ENCODE measurements around the gene KMT5C. TPM values are rescaled to one million over a fixed set of nuclear protein-coding genes. Genes with fewer than 3 reads are reported as not detected.

The KMT5C gene
- total and polyA plus RNA-seq, 2 experiments from 2014 or later: 2.7 to 8.1 TPM

DNA sequence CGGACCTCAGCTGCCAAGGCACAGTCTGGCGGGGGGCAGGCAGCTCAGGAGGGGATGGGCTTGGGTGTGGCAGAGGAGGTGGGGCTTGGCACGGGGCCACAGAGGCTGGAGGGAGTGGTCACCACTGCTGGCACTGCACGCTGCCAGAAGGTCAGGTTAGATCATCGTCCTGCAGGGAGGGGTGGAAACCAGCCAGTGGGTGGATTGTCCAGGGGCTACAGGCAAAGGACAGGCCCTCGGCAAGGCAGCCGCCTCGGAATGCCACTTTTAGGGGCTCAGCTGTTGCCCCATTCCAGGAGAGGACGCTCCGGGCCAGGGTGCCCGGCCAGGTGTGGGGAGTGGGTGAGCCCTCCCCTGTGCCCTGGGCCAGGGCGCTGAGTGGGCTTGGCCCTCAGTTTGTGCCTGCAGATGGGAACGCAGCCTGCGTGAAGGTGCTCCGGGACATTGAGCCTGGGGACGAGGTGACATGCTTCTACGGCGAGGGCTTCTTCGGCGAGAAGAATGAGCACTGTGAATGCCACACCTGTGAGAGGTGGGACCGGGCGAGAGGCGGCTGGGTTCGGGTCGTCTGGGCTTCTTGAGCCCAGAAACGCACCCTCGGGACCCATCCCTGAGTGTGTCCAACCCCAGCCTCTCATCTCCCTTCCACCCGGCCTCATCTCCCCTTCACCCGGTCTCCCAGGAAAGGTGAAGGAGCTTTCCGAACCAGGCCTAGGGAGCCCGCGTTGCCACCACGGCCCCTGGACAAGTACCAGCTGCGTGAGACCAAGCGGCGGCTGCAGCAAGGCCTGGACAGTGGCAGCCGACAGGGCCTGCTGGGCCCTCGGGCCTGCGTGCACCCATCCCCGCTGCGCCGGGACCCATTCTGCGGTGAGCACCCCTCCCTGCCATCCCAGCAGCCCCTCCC lies 6.4 kb downstream of the KMT5C start:
- WGBS, 2 experiments (ENCODE audit: low coverage in 1 of 2, low lambda C conversion rate in 2 of 2, missing lambda C conversion rate in 2 of 2): 86 to 88% methylated on average over 28 to 42 of the region's 43 CpGs
- no peaks in the 10 kb centered on the region for H3K27me3 ChIP-seq (replicated peaks; ENCODE audit: insufficient read depth)
- H3K9me2 ChIP-seq (ENCODE audit: insufficient read depth): no peaks in the 10 kb centered on the region
- no peaks in the 10 kb centered on the region for H4K20me1 ChIP-seq (ENCODE audit: insufficient read depth)
- H3K4me3 ChIP-seq: no peak overlapping the region
- TF ChIP-seq EZH2 (IDR thresholded peaks at IDR 0.05; ENCODE audit: insufficient read depth, poor library complexity, severe bottlenecking) (no peak), EZH2phosphoT487 (IDR thresholded peaks at IDR 0.05; ENCODE audit: insufficient read depth, low read depth) (no peak)
- H2AFZ ChIP-seq: no peak overlapping the region
- H3F3A ChIP-seq (ENCODE audit: insufficient read depth): no peaks in the 10 kb centered on the region
- DNase-seq: peak; percentile 34
- no peaks in the 10 kb centered on the region for H3K36me3 ChIP-seq (ENCODE audit: low read depth)
- H3K4me2 ChIP-seq (ENCODE audit: unreplicated experiment): no peak overlapping the region
- no peak overlapping the region for H3K27ac ChIP-seq
- H3K9ac ChIP-seq: no peak overlapping the region
- in situ Hi-C loops (cut with MboI): no loop called here
- H3K79me2 ChIP-seq (ENCODE audit: insufficient read depth): no peaks in the 10 kb centered on the region
- no peaks in the 10 kb centered on the region for H3K4me1 ChIP-seq (ENCODE audit: insufficient read depth)
- no peaks in the 10 kb centered on the region for H3K9me3 ChIP-seq (ENCODE audit: low read depth)

DNA sequence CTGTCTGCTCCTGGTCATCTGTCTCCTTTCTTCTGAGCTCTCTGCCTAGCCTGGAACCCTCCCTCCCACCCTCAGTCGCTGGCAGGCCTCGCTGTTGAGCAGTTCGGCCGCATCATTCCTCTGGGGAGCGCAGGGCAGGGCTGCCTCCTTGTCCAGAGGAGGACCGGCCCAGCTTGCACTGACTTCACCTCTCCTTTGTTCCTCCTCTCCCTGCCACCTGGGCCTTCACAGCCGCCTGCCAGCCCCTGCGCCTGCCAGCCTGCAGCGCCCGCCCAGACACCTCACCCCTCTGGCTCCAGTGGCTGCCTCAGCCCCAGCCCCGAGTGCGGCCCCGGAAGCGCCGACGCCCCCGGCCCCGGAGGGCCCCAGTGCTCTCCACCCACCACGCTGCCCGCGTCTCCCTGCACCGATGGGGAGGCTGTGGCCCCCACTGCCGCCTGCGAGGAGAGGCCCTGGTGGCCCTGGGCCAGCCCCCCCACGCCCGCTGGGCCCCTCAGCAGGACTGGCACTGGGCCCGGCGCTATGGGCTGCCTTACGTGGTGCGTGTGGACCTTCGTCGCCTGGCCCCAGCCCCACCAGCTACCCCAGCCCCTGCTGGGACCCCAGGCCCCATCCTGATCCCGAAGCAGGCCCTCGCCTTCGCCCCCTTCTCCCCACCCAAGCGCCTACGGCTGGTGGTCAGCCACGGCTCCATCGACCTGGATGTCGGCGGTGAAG lies 7.2 kb downstream of the KMT5C start:
- 91 to 94% methylated on average over 25 to 39 of the region's 41 CpGs for WGBS, 2 experiments (ENCODE audit: low coverage in 1 of 2, low lambda C conversion rate in 2 of 2, missing lambda C conversion rate in 2 of 2)
- Histone ChIP-seq H3K4me2 (ENCODE audit: unreplicated experiment) (no peak overlapping the region), H3K9ac (no peak overlapping the region), H2AFZ (no peak overlapping the region), H3K79me2 (ENCODE audit: insufficient read depth) (no peaks in the 10 kb centered on the region), H3K27me3 (replicated peaks; ENCODE audit: insufficient read depth) (peaks cover 4% of the 10 kb centered on the region), H3K9me2 (ENCODE audit: insufficient read depth) (no peaks in the 10 kb centered on the region), H3K27ac (no peak overlapping the region), H3F3A (ENCODE audit: insufficient read depth) (no peaks in the 10 kb centered on the region), H4K20me1 (ENCODE audit: insufficient read depth) (no peaks in the 10 kb centered on the region), H3K4me3 (no peak overlapping the region), H3K4me1 (ENCODE audit: insufficient read depth) (no peaks in the 10 kb centered on the region), H3K36me3 (ENCODE audit: low read depth) (no peaks in the 10 kb centered on the region), H3K9me3 (ENCODE audit: low read depth) (no peaks in the 10 kb centered on the region)
- no peak for DNase-seq
- TF ChIP-seq EZH2 (IDR thresholded peaks at IDR 0.05; ENCODE audit: insufficient read depth, poor library complexity, severe bottlenecking) (no peak), EZH2phosphoT487 (IDR thresholded peaks at IDR 0.05; ENCODE audit: insufficient read depth, low read depth) (no peak)
- in situ Hi-C loops (cut with MboI): no loop called here

DNA sequence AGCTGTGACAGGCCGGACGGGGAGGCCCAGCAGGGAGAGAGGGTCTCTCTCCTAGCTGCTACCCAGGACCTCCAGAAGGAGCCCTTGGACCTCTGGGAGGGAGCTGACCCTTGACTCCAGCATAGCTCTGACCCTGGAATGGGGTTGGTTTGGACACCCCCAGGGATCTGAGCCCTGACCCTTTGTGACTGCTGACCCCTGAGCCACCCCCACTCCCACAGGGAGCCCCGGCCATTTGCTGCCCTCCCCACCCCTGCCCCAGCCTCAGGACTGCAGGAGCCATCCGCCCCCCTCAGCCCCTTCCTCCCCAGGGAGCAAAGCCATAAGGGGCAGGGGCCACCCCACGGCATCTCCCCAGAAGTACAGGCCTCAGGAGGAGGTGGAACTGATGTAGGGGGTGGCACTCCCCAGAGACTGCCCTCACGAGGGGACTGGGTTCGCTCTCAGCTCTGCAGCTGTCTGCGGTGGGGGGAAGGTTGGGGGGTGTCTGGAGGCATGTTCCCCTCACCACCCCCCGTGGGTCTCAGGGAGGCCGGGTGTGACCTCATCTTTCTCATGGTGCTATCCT lies 7.8 kb downstream of the KMT5C start:
- Histone ChIP-seq H3K4me1 (ENCODE audit: insufficient read depth) (no peaks in the 10 kb centered on the region), H3K9ac (no peak overlapping the region), H2AFZ (no peak overlapping the region), H3K27ac (no peak overlapping the region), H3K9me2 (ENCODE audit: insufficient read depth) (no peaks in the 10 kb centered on the region), H3F3A (ENCODE audit: insufficient read depth) (no peaks in the 10 kb centered on the region), H3K9me3 (ENCODE audit: low read depth) (no peaks in the 10 kb centered on the region), H3K27me3 (replicated peaks; ENCODE audit: insufficient read depth) (peaks cover 10% of the 10 kb centered on the region), H3K79me2 (ENCODE audit: insufficient read depth) (no peaks in the 10 kb centered on the region), H3K4me3 (no peak overlapping the region), H3K4me2 (ENCODE audit: unreplicated experiment) (no peak overlapping the region), H4K20me1 (ENCODE audit: insufficient read depth) (no peaks in the 10 kb centered on the region), H3K36me3 (ENCODE audit: low read depth) (no peaks in the 10 kb centered on the region)
- WGBS, 2 experiments (ENCODE audit: low coverage in 1 of 2, low lambda C conversion rate in 2 of 2, missing lambda C conversion rate in 2 of 2): 75 to 78% methylated on average over 7 to 10 of the region's 10 CpGs
- no peak for DNase-seq
- TF ChIP-seq EZH2 (IDR thresholded peaks at IDR 0.05; ENCODE audit: insufficient read depth, poor library complexity, severe bottlenecking) (no peak), EZH2phosphoT487 (IDR thresholded peaks at IDR 0.05; ENCODE audit: insufficient read depth, low read depth) (no peak)
- in situ Hi-C loops (cut with MboI): no loop called here

DNA sequence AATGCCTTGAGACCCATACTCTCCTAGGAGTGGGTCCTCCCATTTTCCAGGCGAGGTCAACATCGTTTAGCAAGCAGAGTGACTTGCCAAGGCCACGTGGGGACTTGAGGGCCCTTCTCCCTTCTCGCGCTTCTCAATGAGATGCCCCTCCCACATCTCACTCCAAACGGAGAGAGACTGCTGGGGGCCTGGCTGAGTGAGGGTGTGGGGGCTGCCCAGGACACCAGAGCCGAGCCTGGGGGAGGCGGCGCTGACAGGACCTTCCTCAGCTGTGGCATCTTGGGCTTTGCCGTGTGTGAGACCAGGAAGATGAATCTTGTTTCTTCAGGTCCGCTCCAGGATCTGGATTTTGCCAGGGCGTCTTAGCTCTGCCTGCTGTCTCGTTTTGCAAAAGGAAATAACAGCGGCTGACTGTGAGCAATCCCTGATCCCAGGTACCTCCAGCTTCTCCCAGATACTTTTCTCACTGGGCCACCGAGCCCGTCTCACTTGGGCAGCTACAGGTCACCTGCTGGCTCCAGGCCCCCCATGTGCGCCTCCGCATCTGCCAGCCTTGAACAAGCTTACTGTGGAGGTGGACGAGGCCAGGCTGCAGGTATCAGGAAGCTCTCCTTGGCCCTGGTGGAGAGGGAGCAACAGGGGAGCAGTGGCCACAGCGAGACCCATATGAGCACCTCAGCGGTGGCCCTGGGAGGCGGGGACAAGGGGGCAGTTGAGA lies 8.8 kb downstream of the KMT5C start:
- H4K20me1 ChIP-seq (ENCODE audit: insufficient read depth): no peaks in the 10 kb centered on the region
- 68 to 72% methylated on average over 21 to 22 of the region's 22 CpGs for WGBS, 2 experiments (ENCODE audit: low coverage in 1 of 2, low lambda C conversion rate in 2 of 2, missing lambda C conversion rate in 2 of 2)
- H3K4me3 ChIP-seq: no peak overlapping the region
- H3K36me3 ChIP-seq (ENCODE audit: low read depth): no peaks in the 10 kb centered on the region
- H3K4me1 ChIP-seq (ENCODE audit: insufficient read depth): no peaks in the 10 kb centered on the region
- H3F3A ChIP-seq (ENCODE audit: insufficient read depth): no peaks in the 10 kb centered on the region
- in situ Hi-C loops (cut with MboI): no loop called here
- no peak overlapping the region for H3K27ac ChIP-seq
- H3K79me2 ChIP-seq (ENCODE audit: insufficient read depth): no peaks in the 10 kb centered on the region
- H3K9me2 ChIP-seq (ENCODE audit: insufficient read depth): no peaks in the 10 kb centered on the region
- H2AFZ ChIP-seq: no peak overlapping the region
- H3K4me2 ChIP-seq (ENCODE audit: unreplicated experiment): no peak overlapping the region
- no peak for TF ChIP-seq EZH2 (IDR thresholded peaks at IDR 0.05; ENCODE audit: insufficient read depth, poor library complexity, severe bottlenecking)
- no peak for TF ChIP-seq EZH2phosphoT487 (IDR thresholded peaks at IDR 0.05; ENCODE audit: insufficient read depth, low read depth)
- H3K9ac ChIP-seq: no peak overlapping the region
- no peaks in the 10 kb centered on the region for H3K9me3 ChIP-seq (ENCODE audit: low read depth)
- no peak for DNase-seq
- peaks cover 20% of the 10 kb centered on the region for H3K27me3 ChIP-seq (replicated peaks; ENCODE audit: insufficient read depth)

All from GM23248 (cell line).